OCI-LY7 (cell line): ENCODE results near the gene MAP2K5. TPM values are rescaled to one million over a fixed set of nuclear protein-coding genes. Genes with fewer than 3 reads are reported as not detected.

Source experiments
- BruUV-seq: library from RNA; stranded (reverse); fragments of 400-500 nt; replicated peaks from 2 replicates; lab custom pipeline; 2021; lab: Mats Ljungman, UMichigan
- CTCF ChIA-PET: fragments of 300-600 bp; sonication (Branson Sonifier 250); formaldehyde crosslinking; loops from one replicate; lab custom pipeline; 2022; ENCODE audit warnings: antibody characterized with exemption; ENCODE audit not compliant: unreplicated experiment; lab: Charles Lee
- POLR2A ChIA-PET: fragments of 300-600 bp; sonication (Branson Sonifier 250); formaldehyde crosslinking; loops from one replicate; lab custom pipeline; 2022; ENCODE audit warnings: antibody characterized with exemption; lab: Charles Lee
- DNase-seq: peaks from one replicate; pipeline ENCODE4 v3.0.0-alpha.2; 2015; ENCODE audit warnings: low spot score
- H2AFZ ChIP-seq: fragments of 200-600 bp; sonication (generic), shearing (Covaris generic); 2 replicates; pipeline ENCODE4 v1.6.1; 2014; ENCODE audit warnings: mild to moderate bottlenecking, antibody characterized with exemption, low read length, moderate library complexity
- H3K27ac ChIP-seq: fragments of 200-600 bp; sonication (generic); 2 replicates; pipeline ENCODE4 v1.5.1; 2014; ENCODE audit warnings: mixed run types, low read depth, mild to moderate bottlenecking, moderate library complexity, low read length, inconsistent platforms; ENCODE audit not compliant: poor library complexity, severe bottlenecking
- H3K36me3 ChIP-seq: fragments of 200-600 bp; sonication (generic); 2 replicates; pipeline ENCODE4 v1.6.1; 2014; ENCODE audit warnings: mild to moderate bottlenecking, antibody characterized with exemption, low read length, moderate library complexity, mixed read lengths; ENCODE audit not compliant: insufficient read depth
- H3K4me1 ChIP-seq: fragments of 200-600 bp; sonication (generic); 2 replicates; pipeline ENCODE4 v1.5.1; 2014; ENCODE audit warnings: mild to moderate bottlenecking, low read length; ENCODE audit not compliant: insufficient read depth, poor library complexity, severe bottlenecking
- H3K4me2 ChIP-seq: fragments of 200-600 bp; sonication (generic); 2 replicates; pipeline ENCODE4 v1.6.1; 2014; ENCODE audit warnings: mild to moderate bottlenecking, low read length
- H3K4me3 ChIP-seq: fragments of 200-600 bp; sonication (generic); 2 replicates; pipeline ENCODE4 v1.5.1; 2014; ENCODE audit warnings: mild to moderate bottlenecking, low read depth, low read length; ENCODE audit not compliant: poor library complexity, severe bottlenecking
- H3K79me2 ChIP-seq: fragments of 200-600 bp; sonication (generic); 2 replicates; pipeline ENCODE4 v1.6.1; 2016; ENCODE audit warnings: low read depth, mild to moderate bottlenecking, low read length, moderate library complexity, mixed read lengths; ENCODE audit not compliant: insufficient read depth
- H3K9me2 ChIP-seq: fragments of 200-600 bp; sonication (generic); 2 replicates; pipeline ENCODE4 v1.6.1; 2016; ENCODE audit warnings: mild to moderate bottlenecking, low read length, mixed read lengths; ENCODE audit not compliant: insufficient read depth
- H3K9me3 ChIP-seq: fragments of 200-600 bp; sonication (generic); 2 replicates; pipeline ENCODE4 v1.6.1; 2014; ENCODE audit warnings: mild to moderate bottlenecking, mixed run types, low read length, mixed read lengths
- H4K20me1 ChIP-seq: fragments of 200-600 bp; sonication (generic); 2 replicates; pipeline ENCODE4 v1.6.1; 2014; ENCODE audit warnings: mild to moderate bottlenecking, antibody characterized with exemption, low read length, moderate library complexity, mixed read lengths; ENCODE audit not compliant: insufficient read depth
- CTCF ChIP-seq: fragments of 200-600 bp; sonication (generic); conservative IDR thresholded peaks from 2 replicates; pipeline ENCODE4 v1.5.1; 2014; ENCODE audit warnings: mild to moderate bottlenecking, antibody characterized with exemption, low read length, moderate library complexity, mixed read lengths
- EZH2phosphoT487 ChIP-seq: fragments of 200-600 bp; sonication (generic); IDR thresholded peaks from 2 replicates; pipeline ENCODE4 v1.6.1; 2018; ENCODE audit warnings: low read depth, borderline replicate concordance, mild to moderate bottlenecking, mixed run types, antibody characterized with exemption, low read length, moderate library complexity, mixed read lengths
- intact Hi-C: fragments of 100-400 bp; cut with micrococcal nuclease; formaldehyde crosslinking; loops from one replicate; pipeline ENCODE4 v1.10.0; 2022; ENCODE audit not compliant: unreplicated experiment
- total RNA-seq, 2 experiments: library from RNA; depleted of rRNA in 1 of 2; stranded (reverse); fragments of >200 nt in 1 of 2; shearing (Covaris generic) in 1 of 2; gene quantifications; 2 replicates each; pipeline ENCODE4 v1.2.3, GENCODE V29; 2014 to 2022

Gene MAP2K5
- total RNA-seq, 2 experiments from 2014 or later = 10.2 to 35.0 TPM

GRCh38 chr15:67792250-67792942 lies 249.9 kb downstream of the MAP2K5 start:
- Histone ChIP-seq H2AFZ (no peak overlapping the region), H3K4me2 (no peak overlapping the region), H3K4me3 (no peak overlapping the region), H4K20me1 (no peaks in the 10 kb centered on the region), H3K9me2 (no peaks in the 10 kb centered on the region), H3K4me1 (peaks cover 47% of the 10 kb centered on the region), H3K27ac (no peak overlapping the region), H3K9me3 (peaks cover 14% of the 10 kb centered on the region), H3K79me2 (no peaks in the 10 kb centered on the region), H3K36me3 (peaks cover 11% of the 10 kb centered on the region)
- no TSS peak for BruUV-seq
- TF ChIP-seq EZH2phosphoT487 (no peak), CTCF (no peak)
- no peak for DNase-seq
- ChIA-PET CTCF (no interaction called here), POLR2A (interaction anchor here (0.5 to 2.1 kb wide), 4 partner anchors 8 to 157 kb away, joined by 3 to 13 read pairs (median 5); no protein-coding TSS in a partner anchor)
- intact Hi-C loops = no loop called here

- TF ChIP-seq CTCF (no peak), EZH2phosphoT487 (no peak)
- Histone ChIP-seq H3K4me2 (no peak overlapping the region), H3K4me1 (peaks cover 45% of the 10 kb centered on the region), H2AFZ (no peak overlapping the region), H3K79me2 (no peaks in the 10 kb centered on the region), H3K27ac (no peak overlapping the region), H3K36me3 (peaks cover 11% of the 10 kb centered on the region), H3K9me3 (peaks cover 14% of the 10 kb centered on the region), H3K4me3 (no peak overlapping the region), H3K9me2 (no peaks in the 10 kb centered on the region), H4K20me1 (no peaks in the 10 kb centered on the region)
- ChIA-PET CTCF (no interaction called here), POLR2A (interaction anchor here (2.0 kb wide), 1 partner anchor 9 kb away, joined by 8 read pairs; no protein-coding TSS in a partner anchor)
- intact Hi-C loops = no loop called here
- no peak for DNase-seq
- no TSS peak for BruUV-seq
Measured at GRCh38 chr15:67794832-67795574, 252.5 kb downstream of the MAP2K5 start.
